Measurements from ENCODE around the gene CSKMT.
"Not testable (repeated sequence)": the region's sequence is repeated elsewhere in the genome, so short reads cannot be mapped to it uniquely, and the experiment has no call there.

The CSKMT gene

DNA sequence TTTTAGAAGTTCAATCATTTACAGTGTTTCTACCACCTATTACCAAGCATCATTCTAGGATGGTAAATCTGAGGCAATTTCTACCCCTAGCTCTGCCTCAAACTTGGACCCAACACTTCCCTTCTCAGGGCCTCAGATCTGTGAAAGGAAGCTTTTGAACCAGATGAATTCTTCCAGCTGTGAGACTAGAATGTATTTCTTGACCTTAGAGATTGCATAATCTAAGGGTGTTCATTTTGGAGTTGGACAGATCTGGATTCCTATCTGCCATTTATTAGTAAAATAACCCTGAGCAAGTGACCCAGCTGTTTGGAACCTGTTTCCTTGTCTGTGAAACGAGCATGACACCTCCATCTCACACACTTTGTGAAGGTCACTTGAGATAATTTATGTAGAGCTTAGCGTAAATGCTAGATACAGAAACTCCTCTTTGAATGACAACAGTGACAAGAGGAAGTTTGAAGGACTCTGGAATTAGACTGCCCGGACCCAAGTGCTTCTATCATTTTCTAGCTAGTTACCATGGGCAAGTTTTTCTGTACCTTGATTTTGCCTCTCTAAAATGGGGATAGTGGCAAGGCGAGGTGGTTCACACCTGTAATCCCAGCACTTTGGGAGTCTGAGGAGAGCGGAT lies 8.2 kb upstream of the CSKMT start:
- no peak for DNase-seq

DNA sequence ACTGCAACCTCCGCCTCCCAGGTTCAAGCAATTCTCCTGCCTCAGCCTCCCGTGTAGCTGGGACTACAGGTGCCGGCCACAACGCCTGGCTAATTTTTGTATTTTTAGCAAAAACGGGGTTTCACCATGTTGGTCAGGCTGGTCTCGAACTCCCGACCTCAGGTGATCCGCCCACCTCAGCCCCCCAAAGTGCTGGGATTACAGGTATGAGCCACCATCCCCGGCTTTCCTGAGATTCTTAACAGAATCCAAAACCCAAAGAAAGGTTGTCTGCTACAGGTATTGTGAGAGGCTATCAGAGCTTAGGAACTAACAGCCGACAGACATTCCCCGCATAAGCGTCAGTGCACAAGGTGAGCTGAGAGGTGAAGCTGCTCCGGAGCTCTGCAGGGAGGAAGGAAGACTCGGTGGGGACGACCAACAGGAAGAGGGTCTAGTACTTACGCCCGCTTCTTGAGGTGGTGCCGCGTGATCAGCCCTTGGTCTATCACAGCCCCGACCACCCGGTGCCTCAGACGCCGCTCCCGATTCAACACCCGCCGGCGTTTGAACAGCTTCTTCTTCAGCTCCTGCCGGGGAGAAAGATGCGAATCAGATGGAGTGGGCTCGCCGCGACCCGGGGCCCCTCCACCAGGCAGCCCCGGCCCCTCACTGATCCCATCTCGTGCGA lies 572 bp upstream of the CSKMT start:
- no peak for DNase-seq

DNA sequence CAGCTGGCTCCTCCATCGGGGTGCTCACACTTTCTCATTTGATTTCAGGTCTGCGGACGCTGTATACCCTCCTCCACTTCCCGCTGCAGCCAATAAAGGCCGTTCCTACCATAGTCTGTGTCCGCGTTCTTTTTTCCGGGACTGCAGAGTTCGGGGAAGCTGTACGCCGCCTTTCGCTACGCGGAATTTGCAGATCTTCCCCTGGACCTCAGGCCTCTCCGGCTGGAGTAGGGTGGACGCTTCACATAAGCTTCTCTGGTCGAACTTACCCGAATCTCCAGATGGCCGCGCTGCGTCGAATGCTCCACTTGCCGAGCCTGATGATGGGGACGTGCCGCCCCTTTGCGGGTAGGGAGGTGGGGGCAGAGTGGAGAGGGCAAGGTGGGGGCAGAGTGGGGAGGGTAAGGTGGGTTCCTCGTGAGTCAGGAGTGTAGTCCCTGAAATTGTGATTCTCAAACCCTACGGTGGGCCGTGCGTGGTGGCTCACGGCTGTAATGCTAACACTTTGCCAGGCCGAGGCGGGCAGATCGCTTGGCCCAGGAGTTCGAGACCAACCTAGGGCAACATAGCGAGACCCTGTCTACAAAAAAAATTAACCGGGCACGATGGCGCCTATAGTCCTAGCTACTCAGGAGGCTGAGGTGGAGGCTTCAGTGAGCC lies 617 bp downstream of the CSKMT start:
- DNase-seq = peak in 1 of 2 experiments; percentile 31

DNA sequence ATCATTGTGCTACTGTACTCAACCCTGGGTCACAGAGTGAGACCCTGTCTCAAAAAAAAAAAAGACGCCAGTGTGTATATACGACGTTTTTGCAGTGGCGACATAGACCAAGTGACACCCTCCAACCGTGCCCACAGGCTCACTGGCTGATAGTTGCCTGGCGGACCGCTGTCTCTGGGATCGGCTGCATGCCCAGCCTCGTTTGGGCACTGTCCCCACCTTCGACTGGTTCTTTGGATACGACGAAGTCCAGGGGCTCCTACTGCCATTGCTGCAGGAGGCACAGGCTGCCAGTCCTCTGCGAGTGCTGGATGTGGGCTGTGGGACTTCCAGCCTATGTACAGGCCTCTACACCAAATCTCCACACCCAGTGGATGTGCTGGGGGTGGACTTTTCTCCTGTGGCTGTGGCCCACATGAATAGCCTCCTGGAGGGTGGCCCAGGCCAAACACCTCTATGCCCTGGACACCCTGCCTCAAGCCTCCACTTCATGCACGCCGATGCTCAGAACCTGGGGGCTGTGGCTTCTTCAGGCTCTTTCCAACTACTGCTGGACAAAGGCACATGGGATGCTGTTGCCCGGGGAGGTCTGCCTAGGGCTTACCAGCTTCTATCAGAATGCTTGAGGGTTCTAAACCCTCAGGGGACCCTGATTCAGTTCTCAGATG lies 1.3 kb downstream of the CSKMT start:
- DNase-seq = no peak

DNA sequence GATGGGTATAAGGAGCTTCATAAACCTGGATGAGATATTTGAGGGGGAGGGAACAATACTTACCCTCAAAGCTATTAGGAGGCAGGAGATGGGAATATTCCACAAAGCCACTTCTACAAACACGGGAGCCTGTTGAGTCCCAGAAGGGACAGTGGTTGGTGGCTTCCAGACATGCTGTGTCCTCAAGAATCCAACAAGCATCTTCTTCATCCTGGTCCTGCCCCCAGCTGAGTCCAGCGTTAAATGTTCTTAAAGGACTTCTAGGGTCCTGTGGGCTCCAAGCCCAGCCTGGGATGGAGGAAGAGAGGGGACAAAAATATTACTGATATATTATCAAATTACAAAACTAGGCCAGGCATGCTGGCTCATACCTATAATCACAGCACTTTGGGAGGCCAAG lies 2.3 kb downstream of the CSKMT start:
- no peak for DNase-seq

DNA sequence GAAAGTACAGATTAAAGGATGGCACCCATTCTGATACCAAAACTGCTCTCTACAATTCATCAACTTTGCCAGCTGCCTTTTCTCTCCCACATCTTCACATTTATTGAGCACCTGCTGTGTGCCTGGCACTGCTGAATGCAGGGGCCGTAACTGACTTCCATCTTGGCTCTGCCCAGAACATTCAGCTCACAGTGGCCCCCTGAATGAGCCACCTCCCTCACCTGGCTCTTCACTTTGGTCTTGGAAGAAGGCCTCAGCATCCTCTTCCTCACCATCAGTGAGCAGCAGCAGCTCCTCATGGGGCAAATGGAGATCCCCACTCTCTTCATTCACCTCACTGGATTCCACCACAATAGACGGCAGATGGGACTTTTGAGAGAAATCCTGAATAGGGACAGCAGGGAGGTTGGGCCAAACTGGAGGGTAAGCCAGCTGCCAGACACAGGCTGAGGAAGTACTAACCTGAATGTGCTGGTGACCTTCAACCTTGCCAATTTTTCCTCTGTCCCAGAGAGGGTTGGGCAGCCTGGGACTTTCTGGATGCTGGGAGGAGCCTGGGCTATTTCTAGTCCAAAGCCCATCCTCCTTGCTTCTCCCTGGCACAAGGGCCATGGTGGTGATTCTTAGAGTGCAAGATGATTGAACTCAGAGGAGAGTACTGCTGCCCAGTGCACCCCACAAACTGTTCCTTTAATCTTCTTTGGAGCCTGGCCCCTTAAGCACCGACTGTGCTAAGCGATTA lies 4.5 kb downstream of the CSKMT start:
- no peak for DNase-seq

DNA sequence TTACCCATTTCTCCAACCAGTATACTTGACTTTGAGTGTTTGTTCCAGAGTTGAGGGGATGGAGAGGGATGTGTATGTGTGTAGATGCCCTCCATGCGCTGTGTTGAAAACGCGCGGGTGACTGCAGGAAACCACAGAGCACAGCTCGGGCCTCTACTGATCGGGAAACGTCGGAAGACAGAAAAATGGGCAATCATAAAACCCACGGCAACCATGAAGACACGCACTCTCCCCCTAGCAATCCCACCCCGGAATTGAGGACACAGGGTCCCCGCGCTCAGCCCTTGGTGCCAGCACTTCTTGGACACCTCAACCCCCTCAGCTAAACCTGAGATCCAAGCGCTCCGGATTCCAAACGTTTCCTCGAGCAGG lies 6.1 kb downstream of the CSKMT start:
- no peak for DNase-seq

DNA sequence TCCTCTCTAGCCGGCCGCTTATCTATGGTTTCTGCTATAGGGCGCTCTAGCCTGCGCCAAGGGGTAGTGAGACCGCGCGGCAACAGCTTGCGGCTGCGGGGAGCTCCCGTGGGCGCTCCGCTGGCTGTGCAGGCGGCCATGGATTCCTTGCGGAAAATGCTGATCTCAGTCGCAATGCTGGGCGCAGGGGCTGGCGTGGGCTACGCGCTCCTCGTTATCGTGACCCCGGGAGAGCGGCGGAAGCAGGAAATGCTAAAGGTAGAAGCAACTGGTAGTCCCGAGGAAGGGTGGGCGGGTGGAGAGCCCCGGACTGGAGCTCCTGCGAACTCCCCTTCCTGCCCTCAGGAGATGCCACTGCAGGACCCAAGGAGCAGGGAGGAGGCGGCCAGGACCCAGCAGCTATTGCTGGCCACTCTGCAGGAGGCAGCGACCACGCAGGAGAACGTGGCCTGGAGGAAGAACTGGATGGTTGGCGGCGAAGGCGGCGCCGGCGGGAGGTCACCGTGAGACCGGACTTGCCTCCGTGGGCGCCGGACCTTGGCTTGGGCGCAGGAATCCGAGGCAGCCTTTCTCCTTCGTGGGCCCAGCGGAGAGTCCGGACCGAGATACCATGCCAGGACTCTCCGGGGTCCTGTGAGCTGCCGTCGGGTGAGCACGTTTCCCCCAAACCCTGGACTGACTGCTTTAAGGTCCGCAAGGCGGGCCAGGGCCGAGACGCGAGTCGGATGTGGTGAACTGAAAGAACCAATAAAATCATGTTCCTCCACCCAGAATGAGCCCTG lies 6.7 kb downstream of the CSKMT start, which contains the start of the genes LBHD1 and UQCC3:
LBHD1 (minus strand) TSS at position 660 of the 782 bp plus-strand sequence. CDS start 2,236 bp downstream, outside the sequence.
UQCC3 (plus strand) TSS at position 66 of the 782 bp plus-strand sequence; CDS start at position 139, 73 bp downstream.
- DNase-seq = peak; percentile 46 to 89

DNA sequence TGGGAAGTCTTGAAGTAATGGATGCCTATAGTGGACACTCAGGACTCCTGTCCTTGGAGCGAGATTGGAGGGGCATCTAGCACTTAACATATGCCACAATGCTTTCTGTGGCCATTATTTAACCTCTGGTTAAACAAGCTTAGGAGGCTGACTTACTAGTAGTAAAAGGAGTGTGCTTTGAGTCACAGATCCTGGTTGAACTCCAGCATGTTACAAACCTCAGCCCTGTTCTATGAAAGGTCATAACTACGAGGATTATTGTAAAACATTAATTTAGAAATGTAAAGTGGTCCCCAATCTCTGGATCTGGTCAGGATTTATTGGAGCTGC lies 8.0 kb downstream of the CSKMT start:
- no peak for DNase-seq

DNA sequence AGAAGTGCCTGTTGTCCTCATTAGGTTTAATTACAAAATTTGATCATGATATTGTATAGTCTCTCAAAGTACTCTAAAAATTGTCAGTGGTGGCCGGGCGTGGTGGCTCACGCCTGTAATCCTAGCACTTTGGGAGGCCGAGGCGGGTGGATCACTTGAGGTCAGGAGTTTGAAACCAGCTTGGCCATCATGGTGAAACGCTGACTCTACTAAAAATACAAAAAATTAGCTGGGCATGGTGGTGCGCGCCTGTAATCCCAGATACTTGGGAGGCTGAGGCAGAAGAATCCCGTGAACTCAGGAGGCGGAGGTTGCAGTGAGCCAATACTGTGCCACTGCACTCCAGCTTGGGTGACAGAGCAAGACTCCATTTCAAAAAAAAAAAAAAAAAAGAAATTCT lies 10.3 kb downstream of the CSKMT start:
- DNase-seq = not testable (repeated sequence)

DNA sequence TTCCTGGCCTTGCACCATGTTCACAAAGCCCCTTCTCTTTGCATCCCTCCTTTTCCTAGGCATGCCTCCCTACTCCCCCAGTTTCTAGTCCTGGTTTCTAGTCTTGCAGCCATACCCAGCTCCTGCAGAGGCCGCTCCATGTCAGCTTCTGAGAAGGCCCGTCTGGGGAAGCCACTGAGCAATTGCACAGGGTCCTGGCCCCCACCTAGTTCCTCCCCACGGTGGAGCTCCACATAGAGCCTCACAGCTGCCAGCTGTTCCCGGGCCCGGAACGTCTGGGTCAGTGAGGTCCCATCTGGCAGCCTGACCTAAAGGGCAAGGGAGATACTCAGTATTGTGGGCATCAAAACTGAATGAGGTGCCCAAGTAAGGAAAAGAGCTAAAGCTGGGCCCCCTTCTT lies 11.6 kb downstream of the CSKMT start:
- no peak for DNase-seq

DNA sequence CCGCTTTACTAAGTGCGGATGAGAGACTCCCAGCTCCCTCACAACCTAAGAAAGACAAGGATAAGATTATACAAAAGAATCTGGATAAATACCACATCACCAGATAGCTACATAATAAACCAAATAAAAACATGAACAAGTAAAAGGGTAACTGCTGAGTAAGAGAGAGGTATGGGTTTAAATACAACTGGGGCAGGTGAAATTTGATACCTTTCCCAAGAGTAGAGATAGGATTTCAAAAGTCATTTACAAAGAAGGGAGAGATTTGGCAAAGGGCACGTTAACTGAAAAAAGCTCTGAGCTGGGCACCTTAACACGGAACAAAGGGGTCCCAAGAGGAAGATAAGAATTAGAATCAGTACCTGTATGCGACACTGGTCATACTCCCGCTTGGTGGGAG lies 12.0 kb downstream of the CSKMT start:
- DNase-seq = no peak

DNA sequence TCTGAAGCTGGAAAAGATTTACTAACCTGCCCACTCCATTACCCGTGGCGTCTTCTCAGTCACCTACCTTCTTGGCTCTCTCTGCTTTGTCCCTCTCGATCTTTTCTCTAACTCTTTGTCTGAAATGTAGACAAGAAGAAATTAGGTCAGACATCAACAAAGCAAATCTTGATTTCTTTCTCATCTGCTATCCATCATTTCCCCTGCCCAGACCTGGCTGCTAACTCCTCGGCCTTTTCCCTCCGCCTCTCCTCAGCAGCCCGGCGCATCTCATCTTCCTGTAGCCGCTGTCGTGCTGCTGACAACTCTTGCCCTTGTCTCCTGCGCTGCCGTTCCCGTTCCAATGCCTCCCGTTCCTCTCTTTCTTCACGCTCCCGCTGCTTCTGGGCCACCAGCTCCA lies 12.6 kb downstream of the CSKMT start:
- no peak for DNase-seq

DNA sequence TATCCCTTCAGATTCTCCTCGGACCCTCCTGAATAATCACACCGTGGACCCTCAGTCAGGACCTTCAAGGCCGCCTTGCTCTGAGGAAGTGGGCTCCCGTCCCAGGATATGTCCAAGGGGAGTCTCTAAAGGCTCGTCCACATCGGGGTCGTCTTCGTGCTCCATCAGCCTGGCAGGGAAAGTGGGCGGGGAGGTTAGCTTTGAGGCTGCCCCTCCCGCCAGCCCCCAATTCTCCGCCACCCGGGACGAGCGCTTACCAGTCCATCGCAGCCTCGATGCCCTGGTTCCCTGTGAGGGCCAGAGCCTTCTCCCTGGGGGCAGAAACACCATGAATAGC lies 13.3 kb downstream of the CSKMT start:
- no peak for DNase-seq

DNA sequence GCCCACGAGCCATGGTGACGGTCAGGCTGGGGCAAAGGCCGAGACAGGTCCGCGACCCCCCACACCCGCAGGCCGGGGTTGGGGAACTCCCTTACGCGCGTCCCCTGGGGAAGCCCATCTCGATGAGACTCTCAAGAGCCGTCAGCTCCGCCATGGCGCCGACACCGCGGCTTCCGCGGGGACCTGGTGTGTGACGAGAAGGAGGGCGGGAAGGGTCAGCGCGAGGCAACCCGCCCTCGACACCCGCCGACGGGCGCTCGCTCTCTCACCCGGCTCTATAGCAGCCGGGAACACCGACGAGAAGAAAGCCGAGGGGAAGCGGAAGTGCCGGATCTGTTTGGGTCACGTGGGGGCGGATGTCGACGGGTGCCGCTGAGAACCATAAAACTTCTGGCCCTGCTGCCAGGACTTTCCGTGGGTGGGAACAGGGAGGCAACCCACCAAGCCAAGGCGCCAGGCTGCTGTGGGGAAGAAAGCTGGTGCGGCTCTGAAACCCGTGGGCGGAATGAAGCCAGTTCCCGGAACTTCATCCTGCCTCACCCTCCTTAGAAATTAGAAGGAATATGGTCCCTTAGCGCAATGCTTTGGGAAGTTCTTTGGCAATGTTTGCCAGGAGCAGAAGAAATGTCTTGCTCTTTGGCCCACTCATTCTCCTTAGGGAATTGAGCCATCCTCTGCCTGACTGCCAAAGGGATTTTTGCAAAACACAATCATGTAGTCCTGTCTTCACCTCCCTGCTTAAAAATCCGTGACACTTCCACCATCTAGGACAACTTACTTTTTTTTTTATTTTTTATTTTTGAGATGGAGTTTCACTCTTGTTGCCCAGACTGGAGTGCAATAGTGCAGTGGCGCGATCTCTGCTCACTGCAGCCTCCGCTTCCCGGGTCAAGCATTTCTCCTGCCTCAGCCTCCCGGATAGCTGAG lies 13.9 kb downstream of the CSKMT start, which contains the start of gene UBXN1:
UBXN1 (minus strand) TSS at position 304 of the 927 bp plus-strand sequence; CDS start at position 154, 150 bp downstream.
- peak in 1 of 2 experiments; percentile 42 for DNase-seq

DNA sequence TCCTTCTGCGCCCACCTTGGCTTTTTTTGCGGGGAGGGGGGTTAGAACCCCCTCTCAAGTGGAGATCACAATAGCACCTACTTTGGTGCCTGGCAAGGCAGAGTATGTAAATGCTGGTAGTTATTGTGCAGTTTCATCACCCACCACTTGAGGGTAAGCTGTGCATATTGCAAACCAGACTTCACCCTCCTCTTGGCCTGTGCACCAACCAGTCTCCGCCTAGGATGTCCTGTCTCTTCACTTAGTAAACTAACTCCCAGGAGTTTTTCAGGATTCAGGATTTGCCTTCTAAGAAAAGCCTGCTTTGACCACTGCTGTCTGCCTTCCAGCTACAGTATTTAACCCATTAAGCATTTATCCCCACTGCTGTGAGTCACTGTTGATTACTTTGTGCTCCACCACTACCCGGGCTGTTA lies 15.7 kb downstream of the CSKMT start:
- DNase-seq = no peak

DNA sequence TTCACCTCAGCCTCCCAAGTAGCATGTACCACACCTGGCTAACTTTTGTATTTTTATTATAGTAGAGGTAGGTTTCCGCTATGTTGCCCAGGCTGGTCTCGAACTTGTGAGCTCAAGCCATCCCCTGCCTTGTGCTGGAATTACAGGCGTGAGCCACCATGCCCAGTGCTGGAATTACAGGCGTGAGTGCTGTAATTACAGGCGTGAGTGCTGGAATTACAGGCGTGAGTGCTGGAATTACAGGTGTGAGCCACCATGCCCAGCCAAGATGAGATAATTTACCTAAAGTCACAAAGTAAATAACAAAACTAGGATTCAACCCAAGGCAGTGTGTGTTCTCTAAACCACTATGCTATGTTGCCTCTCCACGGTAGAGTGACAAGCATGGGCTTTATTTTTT lies 17.4 kb downstream of the CSKMT start:
- no peak for DNase-seq

DNA sequence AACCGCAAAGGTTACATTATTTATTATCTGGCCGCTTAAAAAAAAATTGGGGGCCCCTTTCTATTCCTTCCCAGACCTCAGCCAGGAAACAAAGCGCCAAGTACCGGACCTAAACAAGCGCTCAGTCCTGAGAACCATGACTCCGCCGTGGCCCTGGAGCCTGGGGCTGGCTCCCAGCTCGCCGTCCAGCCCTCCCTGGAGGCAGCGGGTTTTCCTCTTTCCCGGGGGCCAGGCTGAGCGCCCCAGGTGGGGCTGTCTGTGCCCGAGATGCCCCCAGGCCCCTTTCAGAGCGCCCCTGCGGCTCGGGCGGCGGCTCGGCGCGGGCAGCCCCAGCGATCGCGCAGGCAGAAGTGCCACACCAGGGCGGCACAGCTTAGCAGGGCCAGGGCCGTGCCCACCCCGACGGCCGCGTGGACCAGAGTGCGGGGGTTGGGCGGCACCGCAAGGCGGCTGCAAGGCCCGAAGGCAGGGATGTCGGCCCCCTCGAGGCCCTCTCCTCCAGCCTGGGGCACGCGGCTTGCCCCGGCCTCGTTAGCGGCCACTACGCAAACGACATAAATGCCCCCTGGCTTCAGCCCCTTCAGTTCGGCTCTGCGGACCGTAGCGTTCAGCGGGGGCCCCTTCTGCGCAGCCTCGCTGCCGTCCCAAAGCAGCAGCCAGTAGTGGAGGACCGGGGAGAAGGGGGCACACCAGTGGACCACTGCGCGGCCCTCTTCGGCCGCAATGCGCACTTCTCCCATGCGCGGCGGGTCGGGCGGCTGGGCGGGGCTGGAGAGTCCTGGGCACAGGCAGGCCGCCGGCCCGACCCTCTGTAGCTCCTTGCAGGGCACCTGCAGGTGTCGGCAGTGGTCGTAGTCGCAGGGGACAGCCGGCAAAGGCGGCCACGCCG lies 22.6 kb downstream of the CSKMT start:
- no peak for DNase-seq

DNA sequence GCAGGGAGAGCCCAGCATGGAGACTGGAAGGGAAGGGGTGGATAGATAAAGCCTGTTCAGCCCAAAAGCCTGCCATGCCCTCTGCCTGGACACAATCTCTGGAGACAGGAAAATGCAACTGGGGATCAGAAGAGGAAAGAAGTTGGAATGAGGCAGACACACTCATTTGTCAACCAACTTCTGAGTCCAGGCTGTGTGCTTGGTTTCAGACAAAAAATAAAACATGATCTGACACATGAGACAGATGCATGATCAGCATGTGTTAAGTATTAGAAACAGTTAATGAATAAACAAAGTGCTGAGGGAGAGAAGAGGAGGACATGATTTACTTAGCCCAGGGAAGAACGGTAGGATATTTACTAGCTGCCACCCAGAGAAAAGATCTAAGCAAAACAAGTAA lies 23.4 kb downstream of the CSKMT start:
- DNase-seq = no peak
